Hepatocyte (in vitro differentiated cells): ENCODE data around the gene DZANK1.

ENCODE experiments used
- CTCF ChIP-seq: fragments of 200-600 bp; sonication (generic); IDR thresholded peaks from 2 replicates; pipeline ENCODE4 v1.5.1; 2016; ENCODE audit warnings: antibody characterized with exemption, mild to moderate bottlenecking; ENCODE audit not compliant: poor library complexity
- EZH2 ChIP-seq: fragments of 200-600 bp; sonication (generic); IDR thresholded peaks from 2 replicates; pipeline ENCODE4 v1.6.1; 2016; ENCODE audit warnings: antibody characterized with exemption, mild to moderate bottlenecking, borderline replicate concordance
- EZH2phosphoT487 ChIP-seq: fragments of 200-600 bp; sonication (generic); IDR thresholded peaks from one replicate; pipeline ENCODE4 v1.6.1; 2018; ENCODE audit warnings: antibody characterized with exemption, mild to moderate bottlenecking, low read depth, moderate library complexity; ENCODE audit not compliant: unreplicated experiment, severe bottlenecking

GRCh38 chr20:18440403-18440802, 26.4 kb downstream of the DZANK1 start:
- TF ChIP-seq CTCF (no peak), EZH2 (no peak), EZH2phosphoT487 (no peak)
